HepG2 (cell line): ENCODE data around the gene ATOH8. TPM values are rescaled to one million over a fixed set of nuclear protein-coding genes. Genes with fewer than 3 reads are reported as not detected.

Source experiments
- CEBPG ChIP-seq: IDR thresholded peaks from 2 replicates; pipeline ENCODE4 v1.6.1; 2016
- EEA1 ChIP-seq: sonication (generic); formaldehyde crosslinking; IDR thresholded peaks from 2 replicates; pipeline ENCODE4 v1.5.1; 2020; ENCODE audit warnings: mild to moderate bottlenecking, missing genetic modification reagents, borderline replicate concordance
- FOXA3 ChIP-seq: IDR thresholded peaks from 2 replicates; pipeline ENCODE4 v1.6.1; 2016; ENCODE audit warnings: missing genetic modification reagents, missing compliant biosample characterization
- FOXC1 ChIP-seq: sonication (generic); formaldehyde crosslinking; IDR thresholded peaks from 2 replicates; pipeline ENCODE4 v1.8.0; 2022; ENCODE audit warnings: mild to moderate bottlenecking, missing genetic modification reagents, borderline replicate concordance
- GATAD2A ChIP-seq: IDR thresholded peaks from 2 replicates; pipeline ENCODE4 v1.6.1; 2016
- KDM6A ChIP-seq: IDR thresholded peaks from 2 replicates; pipeline ENCODE4 v1.6.1; 2016; ENCODE audit warnings: low read depth
- NR2F6 ChIP-seq, 2 experiments: IDR thresholded peaks; 2 replicates each; pipeline ENCODE4 v1.6.1; 2016; ENCODE audit warnings: antibody characterized with exemption in 1 of 2, mild to moderate bottlenecking in 1 of 2
- PHF21A ChIP-seq: sonication (generic); formaldehyde crosslinking; IDR thresholded peaks from 2 replicates; pipeline ENCODE4 v1.5.0; 2020; ENCODE audit warnings: mild to moderate bottlenecking, missing genetic modification reagents
- RFXANK ChIP-seq: IDR thresholded peaks from 2 replicates; pipeline ENCODE4 v1.6.1; 2016
- SOX6 ChIP-seq, 2 experiments: fragments of 450-650 bp in 1 of 2; sonication (generic) in 1 of 2; formaldehyde crosslinking in 1 of 2; IDR thresholded peaks; 2 replicates each; pipeline versions ENCODE4 v1.4.0 to v1.6.1; 2017 to 2020; ENCODE audit warnings: antibody characterized with exemption in 1 of 2, mild to moderate bottlenecking in 1 of 2, missing genetic modification reagents in 1 of 2
- SP5 ChIP-seq: IDR thresholded peaks from 2 replicates; pipeline ENCODE4 v1.6.1; 2016; ENCODE audit warnings: low read depth, borderline replicate concordance
- ZNF224 ChIP-seq: sonication (generic); formaldehyde crosslinking; IDR thresholded peaks from 2 replicates; pipeline ENCODE4 v1.5.0; 2020; ENCODE audit warnings: mild to moderate bottlenecking, missing genetic modification reagents
- ZNF256 ChIP-seq: sonication (generic); formaldehyde crosslinking; conservative IDR thresholded peaks from 2 replicates; pipeline ENCODE4 v1.4.0; 2020; ENCODE audit warnings: missing genetic modification reagents
- ZNF292 ChIP-seq: sonication (generic); formaldehyde crosslinking; IDR thresholded peaks from 2 replicates; pipeline ENCODE4 v1.8.1; 2022; ENCODE audit warnings: mild to moderate bottlenecking, low read depth, missing genetic modification reagents, borderline replicate concordance
- ZNF558 ChIP-seq: sonication (generic); formaldehyde crosslinking; IDR thresholded peaks from 2 replicates; pipeline ENCODE4 v1.9.0; 2022; ENCODE audit warnings: mild to moderate bottlenecking, missing genetic modification reagents, borderline replicate concordance
- ZNF563 ChIP-seq: sonication (generic); formaldehyde crosslinking; IDR thresholded peaks from 2 replicates; pipeline ENCODE4 v1.8.0; 2022; ENCODE audit warnings: mild to moderate bottlenecking, moderate library complexity, missing genetic modification reagents
- polyA plus RNA-seq, 8 experiments: library from polyadenylated mRNA; depleted of rRNA in 3 of 8; stranded (reverse) in 7 of 8; unstranded in 1 of 8; fragments of >200 nt; fragmentation: Illumina TruSeq in 4 of 8; extraction: Trizol in 4 of 8; gene quantifications; 2 replicates each; pipeline versions ENCODE4 v1.2.1 to v1.2.3, GENCODE V29; 2011 to 2016; ENCODE audit warnings: low read depth in 4 of 8, missing spikeins in 1 of 8, mixed read lengths in 1 of 8; ENCODE audit not compliant: insufficient read depth in 1 of 8
- total RNA-seq, 5 experiments: library from RNA; depleted of rRNA; stranded (reverse); fragments of >200 nt; fragmentation: Illumina TruSeq; extraction: Trizol; gene quantifications; 2 replicates each; pipeline ENCODE4 v1.2.3, GENCODE V29; 2016; ENCODE audit warnings: low read depth in 1 of 5
- TF ChIP-seq, protein P1 (sequence below): sonication (generic); formaldehyde crosslinking; IDR thresholded peaks from 2 replicates; pipeline ENCODE4 v1.4.0; 2020; ENCODE audit warnings: missing genetic modification reagents
- TF ChIP-seq, protein P2 (sequence below): fragments of 450-650 bp; IDR thresholded peaks from 2 replicates; pipeline ENCODE4 v1.6.1; 2017; ENCODE audit warnings: mild to moderate bottlenecking
- TF ChIP-seq, protein P3 (sequence below): sonication (generic); formaldehyde crosslinking; IDR thresholded peaks from 2 replicates; pipeline ENCODE4 v1.4.0; 2020; ENCODE audit warnings: missing genetic modification reagents
- TF ChIP-seq, protein P4 (sequence below): sonication (generic); formaldehyde crosslinking; IDR thresholded peaks from 2 replicates; pipeline ENCODE4 v1.4.0; 2020; ENCODE audit warnings: missing genetic modification reagents

Gene ATOH8
- total and polyA plus RNA-seq, 2 of the 13 experiments (the other 11 are each of a cell fraction or from before 2014, with no cell fraction given) = 0.13 to 0.61 TPM

DNA sequence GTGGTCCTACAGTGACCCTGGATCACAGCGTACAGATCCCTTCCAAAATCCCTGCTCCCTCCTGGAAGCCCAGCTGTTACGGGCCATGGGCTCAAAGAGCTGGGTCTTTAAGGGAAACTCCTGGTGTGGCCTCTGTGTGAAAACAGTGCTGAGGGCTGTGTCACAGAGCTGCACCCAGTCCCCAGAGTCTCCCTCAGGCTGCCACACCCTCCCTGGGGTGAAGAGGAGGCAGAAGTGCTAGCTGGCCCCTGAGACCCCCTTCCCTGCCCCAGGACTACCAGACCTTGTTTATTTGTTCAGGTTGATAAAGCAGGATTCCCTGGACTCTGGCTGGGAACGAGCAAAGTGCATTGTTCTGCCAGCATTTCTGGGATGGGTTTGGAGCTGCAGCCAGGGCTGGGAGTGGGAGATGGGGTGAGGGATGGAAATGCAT is 7.7 kb downstream of the ATOH8 start (continued):
- TF ChIP-seq NR2F6 (IDR thresholded peaks at IDR 0.05) (0 out of 2 replicates have a peak, but pooled peaks have one; percentile 24), NR2F6 (CRISPR knock-in tag; IDR thresholded peaks at IDR 0.05) (0 out of 2 replicates have a peak, but pooled peaks have one; percentile 35), CEBPG (no peak), ZNF563 (no peak), ZNF292 (peak; percentile 51; the same call in 1 of the 2 replicates), GATAD2A (peak; percentile 53; the same call in 1 of the 2 replicates), ZNF256 (CRISPR knock-in tag) (no peak), FOXC1 (CRISPR knock-in tag) (peak; percentile 46; the same call in 1 of the 2 replicates), SOX6 (IDR thresholded peaks at IDR 0.05) (no peak), SOX6 (CRISPR knock-in tag; IDR thresholded peaks at IDR 0.05) (peak; percentile 64), FOXA3 (peak; percentile 66), RFXANK (CRISPR knock-in tag) (no peak), ZNF224 (no peak), KDM6A (CRISPR knock-in tag) (peak; percentile 67), SP5 (CRISPR knock-in tag) (peak; percentile 37; the same call in 1 of the 2 replicates), EEA1 (no peak), PHF21A (CRISPR knock-in tag) (peak; percentile 94), ZNF558 (no peak)
- TF ChIP-seq, protein P1, sequence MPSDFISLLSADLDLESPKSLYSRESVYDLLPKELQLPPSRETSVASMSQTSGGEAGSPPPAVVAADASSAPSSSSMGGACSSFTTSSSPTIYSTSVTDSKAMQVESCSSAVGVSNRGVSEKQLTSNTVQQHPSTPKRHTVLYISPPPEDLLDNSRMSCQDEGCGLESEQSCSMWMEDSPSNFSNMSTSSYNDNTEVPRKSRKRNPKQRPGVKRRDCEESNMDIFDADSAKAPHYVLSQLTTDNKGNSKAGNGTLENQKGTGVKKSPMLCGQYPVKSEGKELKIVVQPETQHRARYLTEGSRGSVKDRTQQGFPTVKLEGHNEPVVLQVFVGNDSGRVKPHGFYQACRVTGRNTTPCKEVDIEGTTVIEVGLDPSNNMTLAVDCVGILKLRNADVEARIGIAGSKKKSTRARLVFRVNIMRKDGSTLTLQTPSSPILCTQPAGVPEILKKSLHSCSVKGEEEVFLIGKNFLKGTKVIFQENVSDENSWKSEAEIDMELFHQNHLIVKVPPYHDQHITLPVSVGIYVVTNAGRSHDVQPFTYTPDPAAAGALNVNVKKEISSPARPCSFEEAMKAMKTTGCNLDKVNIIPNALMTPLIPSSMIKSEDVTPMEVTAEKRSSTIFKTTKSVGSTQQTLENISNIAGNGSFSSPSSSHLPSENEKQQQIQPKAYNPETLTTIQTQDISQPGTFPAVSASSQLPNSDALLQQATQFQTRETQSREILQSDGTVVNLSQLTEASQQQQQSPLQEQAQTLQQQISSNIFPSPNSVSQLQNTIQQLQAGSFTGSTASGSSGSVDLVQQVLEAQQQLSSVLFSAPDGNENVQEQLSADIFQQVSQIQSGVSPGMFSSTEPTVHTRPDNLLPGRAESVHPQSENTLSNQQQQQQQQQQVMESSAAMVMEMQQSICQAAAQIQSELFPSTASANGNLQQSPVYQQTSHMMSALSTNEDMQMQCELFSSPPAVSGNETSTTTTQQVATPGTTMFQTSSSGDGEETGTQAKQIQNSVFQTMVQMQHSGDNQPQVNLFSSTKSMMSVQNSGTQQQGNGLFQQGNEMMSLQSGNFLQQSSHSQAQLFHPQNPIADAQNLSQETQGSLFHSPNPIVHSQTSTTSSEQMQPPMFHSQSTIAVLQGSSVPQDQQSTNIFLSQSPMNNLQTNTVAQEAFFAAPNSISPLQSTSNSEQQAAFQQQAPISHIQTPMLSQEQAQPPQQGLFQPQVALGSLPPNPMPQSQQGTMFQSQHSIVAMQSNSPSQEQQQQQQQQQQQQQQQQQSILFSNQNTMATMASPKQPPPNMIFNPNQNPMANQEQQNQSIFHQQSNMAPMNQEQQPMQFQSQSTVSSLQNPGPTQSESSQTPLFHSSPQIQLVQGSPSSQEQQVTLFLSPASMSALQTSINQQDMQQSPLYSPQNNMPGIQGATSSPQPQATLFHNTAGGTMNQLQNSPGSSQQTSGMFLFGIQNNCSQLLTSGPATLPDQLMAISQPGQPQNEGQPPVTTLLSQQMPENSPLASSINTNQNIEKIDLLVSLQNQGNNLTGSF (CRISPR knock-in tag) = no peak
- TF ChIP-seq, protein P2, sequence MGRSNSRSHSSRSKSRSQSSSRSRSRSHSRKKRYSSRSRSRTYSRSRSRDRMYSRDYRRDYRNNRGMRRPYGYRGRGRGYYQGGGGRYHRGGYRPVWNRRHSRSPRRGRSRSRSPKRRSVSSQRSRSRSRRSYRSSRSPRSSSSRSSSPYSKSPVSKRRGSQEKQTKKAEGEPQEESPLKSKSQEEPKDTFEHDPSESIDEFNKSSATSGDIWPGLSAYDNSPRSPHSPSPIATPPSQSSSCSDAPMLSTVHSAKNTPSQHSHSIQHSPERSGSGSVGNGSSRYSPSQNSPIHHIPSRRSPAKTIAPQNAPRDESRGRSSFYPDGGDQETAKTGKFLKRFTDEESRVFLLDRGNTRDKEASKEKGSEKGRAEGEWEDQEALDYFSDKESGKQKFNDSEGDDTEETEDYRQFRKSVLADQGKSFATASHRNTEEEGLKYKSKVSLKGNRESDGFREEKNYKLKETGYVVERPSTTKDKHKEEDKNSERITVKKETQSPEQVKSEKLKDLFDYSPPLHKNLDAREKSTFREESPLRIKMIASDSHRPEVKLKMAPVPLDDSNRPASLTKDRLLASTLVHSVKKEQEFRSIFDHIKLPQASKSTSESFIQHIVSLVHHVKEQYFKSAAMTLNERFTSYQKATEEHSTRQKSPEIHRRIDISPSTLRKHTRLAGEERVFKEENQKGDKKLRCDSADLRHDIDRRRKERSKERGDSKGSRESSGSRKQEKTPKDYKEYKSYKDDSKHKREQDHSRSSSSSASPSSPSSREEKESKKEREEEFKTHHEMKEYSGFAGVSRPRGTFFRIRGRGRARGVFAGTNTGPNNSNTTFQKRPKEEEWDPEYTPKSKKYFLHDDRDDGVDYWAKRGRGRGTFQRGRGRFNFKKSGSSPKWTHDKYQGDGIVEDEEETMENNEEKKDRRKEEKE = no peak
- TF ChIP-seq, protein P3, sequence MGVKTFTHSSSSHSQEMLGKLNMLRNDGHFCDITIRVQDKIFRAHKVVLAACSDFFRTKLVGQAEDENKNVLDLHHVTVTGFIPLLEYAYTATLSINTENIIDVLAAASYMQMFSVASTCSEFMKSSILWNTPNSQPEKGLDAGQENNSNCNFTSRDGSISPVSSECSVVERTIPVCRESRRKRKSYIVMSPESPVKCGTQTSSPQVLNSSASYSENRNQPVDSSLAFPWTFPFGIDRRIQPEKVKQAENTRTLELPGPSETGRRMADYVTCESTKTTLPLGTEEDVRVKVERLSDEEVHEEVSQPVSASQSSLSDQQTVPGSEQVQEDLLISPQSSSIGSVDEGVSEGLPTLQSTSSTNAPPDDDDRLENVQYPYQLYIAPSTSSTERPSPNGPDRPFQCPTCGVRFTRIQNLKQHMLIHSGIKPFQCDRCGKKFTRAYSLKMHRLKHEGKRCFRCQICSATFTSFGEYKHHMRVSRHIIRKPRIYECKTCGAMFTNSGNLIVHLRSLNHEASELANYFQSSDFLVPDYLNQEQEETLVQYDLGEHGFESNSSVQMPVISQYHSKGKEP (CRISPR knock-in tag) = no peak
- TF ChIP-seq, protein P4, sequence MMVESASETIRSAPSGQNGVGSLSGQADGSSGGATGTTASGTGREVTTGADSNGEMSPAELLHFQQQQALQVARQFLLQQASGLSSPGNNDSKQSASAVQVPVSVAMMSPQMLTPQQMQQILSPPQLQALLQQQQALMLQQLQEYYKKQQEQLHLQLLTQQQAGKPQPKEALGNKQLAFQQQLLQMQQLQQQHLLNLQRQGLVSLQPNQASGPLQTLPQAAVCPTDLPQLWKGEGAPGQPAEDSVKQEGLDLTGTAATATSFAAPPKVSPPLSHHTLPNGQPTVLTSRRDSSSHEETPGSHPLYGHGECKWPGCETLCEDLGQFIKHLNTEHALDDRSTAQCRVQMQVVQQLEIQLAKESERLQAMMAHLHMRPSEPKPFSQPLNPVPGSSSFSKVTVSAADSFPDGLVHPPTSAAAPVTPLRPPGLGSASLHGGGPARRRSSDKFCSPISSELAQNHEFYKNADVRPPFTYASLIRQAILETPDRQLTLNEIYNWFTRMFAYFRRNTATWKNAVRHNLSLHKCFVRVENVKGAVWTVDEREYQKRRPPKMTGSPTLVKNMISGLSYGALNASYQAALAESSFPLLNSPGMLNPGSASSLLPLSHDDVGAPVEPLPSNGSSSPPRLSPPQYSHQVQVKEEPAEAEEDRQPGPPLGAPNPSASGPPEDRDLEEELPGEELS (CRISPR knock-in tag) = peak; percentile 87
